ENCODE data around the gene LRRC70.

DNA sequence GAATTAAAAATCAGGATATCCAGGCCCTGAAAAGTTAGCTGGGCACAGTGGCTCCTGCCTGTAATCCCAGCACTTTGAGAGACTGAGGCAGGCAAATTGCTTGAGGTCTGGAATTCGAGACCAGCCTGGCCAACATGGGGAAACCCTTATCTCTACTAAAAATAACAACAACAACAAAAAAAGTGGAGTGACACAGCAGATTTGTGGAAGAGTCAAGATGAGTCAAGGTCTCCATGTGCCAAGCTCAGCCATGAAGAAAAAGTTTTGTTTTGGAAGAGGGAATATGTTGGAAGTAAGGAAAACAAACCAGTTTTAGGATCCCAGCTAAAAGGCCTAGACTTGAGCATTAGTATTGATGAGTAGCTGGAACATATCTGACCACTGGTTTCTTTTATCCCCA is 14.7 kb downstream of the LRRC70 start:
- TF ChIP-seq, protein P1, sequence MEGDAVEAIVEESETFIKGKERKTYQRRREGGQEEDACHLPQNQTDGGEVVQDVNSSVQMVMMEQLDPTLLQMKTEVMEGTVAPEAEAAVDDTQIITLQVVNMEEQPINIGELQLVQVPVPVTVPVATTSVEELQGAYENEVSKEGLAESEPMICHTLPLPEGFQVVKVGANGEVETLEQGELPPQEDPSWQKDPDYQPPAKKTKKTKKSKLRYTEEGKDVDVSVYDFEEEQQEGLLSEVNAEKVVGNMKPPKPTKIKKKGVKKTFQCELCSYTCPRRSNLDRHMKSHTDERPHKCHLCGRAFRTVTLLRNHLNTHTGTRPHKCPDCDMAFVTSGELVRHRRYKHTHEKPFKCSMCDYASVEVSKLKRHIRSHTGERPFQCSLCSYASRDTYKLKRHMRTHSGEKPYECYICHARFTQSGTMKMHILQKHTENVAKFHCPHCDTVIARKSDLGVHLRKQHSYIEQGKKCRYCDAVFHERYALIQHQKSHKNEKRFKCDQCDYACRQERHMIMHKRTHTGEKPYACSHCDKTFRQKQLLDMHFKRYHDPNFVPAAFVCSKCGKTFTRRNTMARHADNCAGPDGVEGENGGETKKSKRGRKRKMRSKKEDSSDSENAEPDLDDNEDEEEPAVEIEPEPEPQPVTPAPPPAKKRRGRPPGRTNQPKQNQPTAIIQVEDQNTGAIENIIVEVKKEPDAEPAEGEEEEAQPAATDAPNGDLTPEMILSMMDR (IDR thresholded peaks at IDR 0.05): no peak
- TF ChIP-seq POLR2A (IDR thresholded peaks at IDR 0.05): no peak

All from testis (tissue), 2 donors.